HepG2 (cell line): Measurements from ENCODE around the gene DDAH2. TPM values are rescaled to one million over a fixed set of nuclear protein-coding genes. Genes with fewer than 3 reads are reported as not detected.

ENCODE experiments used
- CENPT ChIP-seq: sonication (generic); formaldehyde crosslinking; IDR thresholded peaks from 2 replicates; pipeline ENCODE4 v1.8.0; 2022; ENCODE audit warnings: low read depth, mild to moderate bottlenecking, moderate library complexity, missing genetic modification reagents
- ERF ChIP-seq: IDR thresholded peaks from 2 replicates; pipeline ENCODE4 v1.6.1; 2018; ENCODE audit warnings: missing biosample characterization, missing genetic modification reagents
- ESRRA ChIP-seq: sonication (generic); formaldehyde crosslinking; IDR thresholded peaks from 2 replicates; pipeline ENCODE4 v1.5.1; 2020; ENCODE audit warnings: mild to moderate bottlenecking, low read depth, missing genetic modification reagents
- IKZF4 ChIP-seq: sonication (generic); formaldehyde crosslinking; IDR thresholded peaks from 2 replicates; pipeline ENCODE4 v1.5.1; 2020; ENCODE audit warnings: borderline replicate concordance, mild to moderate bottlenecking, low read depth, missing genetic modification reagents; ENCODE audit errors: not compliant biosample characterization
- LCORL ChIP-seq, 2 experiments: fragments of 450-650 bp in 1 of 2; sonication (generic) in 1 of 2; formaldehyde crosslinking in 1 of 2; IDR thresholded peaks; 2 replicates each; pipeline versions ENCODE4 v1.5.0 to v1.6.1; 2017 to 2020; ENCODE audit warnings: antibody characterized with exemption in 1 of 2, missing genetic modification reagents in 1 of 2
- MED1 ChIP-seq: sonication (generic); formaldehyde crosslinking; IDR thresholded peaks from 2 replicates; pipeline ENCODE4 v1.4.0; 2020; ENCODE audit warnings: missing genetic modification reagents
- MED13 ChIP-seq: sonication (generic); formaldehyde crosslinking; IDR thresholded peaks from 2 replicates; pipeline ENCODE4 v1.5.0; 2020; ENCODE audit warnings: missing genetic modification reagents
- MEF2D ChIP-seq: sonication (generic); formaldehyde crosslinking; IDR thresholded peaks from 2 replicates; pipeline ENCODE4 v1.5.1; 2020; ENCODE audit warnings: mild to moderate bottlenecking, missing genetic modification reagents
- NONO ChIP-seq, 2 experiments: fragments of 450-650 bp in 1 of 2; sonication (generic) in 1 of 2; formaldehyde crosslinking in 1 of 2; IDR thresholded peaks in 1 of 2; conservative IDR thresholded peaks in 1 of 2; 2 replicates each; pipeline versions ENCODE4 v1.6.1 to v1.8.0; 2017 to 2022; ENCODE audit warnings: mild to moderate bottlenecking in 1 of 2, missing genetic modification reagents in 1 of 2, moderate library complexity in 1 of 2
- RBM39 ChIP-seq: fragments of 200-400 bp; formaldehyde crosslinking; IDR thresholded peaks from one replicate; pipeline ENCODE4 v1.6.1; 2018; ENCODE audit warnings: antibody characterized with exemption, mild to moderate bottlenecking, low read depth, low read length; ENCODE audit not compliant: poor library complexity, severe bottlenecking
- TEAD3 ChIP-seq: optimal IDR thresholded peaks from 2 replicates; pipeline ENCODE3; 2016; ENCODE audit warnings: borderline replicate concordance
- TOPORS ChIP-seq: sonication (generic); formaldehyde crosslinking; IDR thresholded peaks from 2 replicates; pipeline ENCODE4 v1.8.0; 2023; ENCODE audit warnings: mild to moderate bottlenecking, missing genetic modification reagents
- ZNF12 ChIP-seq: sonication (generic); formaldehyde crosslinking; IDR thresholded peaks from 2 replicates; pipeline ENCODE4 v1.5.0; 2020; ENCODE audit warnings: missing genetic modification reagents
- ZNF138 ChIP-seq: sonication (generic); formaldehyde crosslinking; IDR thresholded peaks from 2 replicates; pipeline ENCODE4 v1.5.0; 2020; ENCODE audit warnings: mild to moderate bottlenecking, low read depth, missing genetic modification reagents
- ZNF234 ChIP-seq: sonication (generic); formaldehyde crosslinking; conservative IDR thresholded peaks from 2 replicates; pipeline ENCODE4 v1.5.1; 2020; ENCODE audit warnings: mild to moderate bottlenecking, missing genetic modification reagents
- ZNF317 ChIP-seq: sonication (generic); formaldehyde crosslinking; IDR thresholded peaks from 2 replicates; pipeline ENCODE4 v1.5.0; 2020; ENCODE audit warnings: mild to moderate bottlenecking, missing genetic modification reagents
- ZNF350 ChIP-seq: sonication (generic); formaldehyde crosslinking; IDR thresholded peaks from 2 replicates; pipeline ENCODE4 v1.4.0; 2020; ENCODE audit warnings: mild to moderate bottlenecking, low read depth, missing genetic modification reagents, borderline replicate concordance
- ZNF510 ChIP-seq: sonication (generic); formaldehyde crosslinking; IDR thresholded peaks from 2 replicates; pipeline ENCODE4 v1.4.0; 2020; ENCODE audit warnings: low read depth, mild to moderate bottlenecking, missing genetic modification reagents
- ZNF614 ChIP-seq: IDR thresholded peaks from 2 replicates; pipeline ENCODE4 v1.6.1; 2018; ENCODE audit warnings: missing biosample characterization, missing genetic modification reagents, inconsistent platforms, borderline replicate concordance
- ZNF746 ChIP-seq: sonication (generic); formaldehyde crosslinking; IDR thresholded peaks from 2 replicates; pipeline ENCODE4 v1.8.0; 2022; ENCODE audit warnings: mild to moderate bottlenecking, missing genetic modification reagents
- ZNF776 ChIP-seq: sonication (generic); formaldehyde crosslinking; IDR thresholded peaks from 2 replicates; pipeline ENCODE4 v1.4.0; 2020; ENCODE audit warnings: mild to moderate bottlenecking, missing genetic modification reagents
- polyA plus RNA-seq, 8 experiments: library from polyadenylated mRNA; depleted of rRNA in 3 of 8; stranded (reverse) in 7 of 8; unstranded in 1 of 8; fragments of >200 nt; fragmentation: Illumina TruSeq in 4 of 8; extraction: Trizol in 4 of 8; gene quantifications; 2 replicates each; pipeline versions ENCODE4 v1.2.1 to v1.2.3, GENCODE V29; 2011 to 2016; ENCODE audit warnings: low read depth in 4 of 8, missing spikeins in 1 of 8, mixed read lengths in 1 of 8; ENCODE audit not compliant: insufficient read depth in 1 of 8
- total RNA-seq, 5 experiments: library from RNA; depleted of rRNA; stranded (reverse); fragments of >200 nt; fragmentation: Illumina TruSeq; extraction: Trizol; gene quantifications; 2 replicates each; pipeline ENCODE4 v1.2.3, GENCODE V29; 2016; ENCODE audit warnings: low read depth in 1 of 5
- TF ChIP-seq, protein P1 (sequence below): sonication (generic); formaldehyde crosslinking; IDR thresholded peaks from 2 replicates; pipeline ENCODE4 v1.4.0; 2020; ENCODE audit warnings: missing genetic modification reagents
- TF ChIP-seq, protein P2 (sequence below): sonication (generic); formaldehyde crosslinking; conservative IDR thresholded peaks from 2 replicates; pipeline ENCODE4 v1.8.0; 2022; ENCODE audit warnings: low read depth, missing genetic modification reagents
- TF ChIP-seq, protein P3 (sequence below): IDR thresholded peaks from 2 replicates; pipeline ENCODE4 v1.6.1; 2016; ENCODE audit warnings: low read depth

DDAH2 gene
- total and polyA plus RNA-seq, 2 of the 13 experiments (the other 11 are each of a cell fraction or from before 2014, with no cell fraction given) = 16.4 to 21.1 TPM

DNA sequence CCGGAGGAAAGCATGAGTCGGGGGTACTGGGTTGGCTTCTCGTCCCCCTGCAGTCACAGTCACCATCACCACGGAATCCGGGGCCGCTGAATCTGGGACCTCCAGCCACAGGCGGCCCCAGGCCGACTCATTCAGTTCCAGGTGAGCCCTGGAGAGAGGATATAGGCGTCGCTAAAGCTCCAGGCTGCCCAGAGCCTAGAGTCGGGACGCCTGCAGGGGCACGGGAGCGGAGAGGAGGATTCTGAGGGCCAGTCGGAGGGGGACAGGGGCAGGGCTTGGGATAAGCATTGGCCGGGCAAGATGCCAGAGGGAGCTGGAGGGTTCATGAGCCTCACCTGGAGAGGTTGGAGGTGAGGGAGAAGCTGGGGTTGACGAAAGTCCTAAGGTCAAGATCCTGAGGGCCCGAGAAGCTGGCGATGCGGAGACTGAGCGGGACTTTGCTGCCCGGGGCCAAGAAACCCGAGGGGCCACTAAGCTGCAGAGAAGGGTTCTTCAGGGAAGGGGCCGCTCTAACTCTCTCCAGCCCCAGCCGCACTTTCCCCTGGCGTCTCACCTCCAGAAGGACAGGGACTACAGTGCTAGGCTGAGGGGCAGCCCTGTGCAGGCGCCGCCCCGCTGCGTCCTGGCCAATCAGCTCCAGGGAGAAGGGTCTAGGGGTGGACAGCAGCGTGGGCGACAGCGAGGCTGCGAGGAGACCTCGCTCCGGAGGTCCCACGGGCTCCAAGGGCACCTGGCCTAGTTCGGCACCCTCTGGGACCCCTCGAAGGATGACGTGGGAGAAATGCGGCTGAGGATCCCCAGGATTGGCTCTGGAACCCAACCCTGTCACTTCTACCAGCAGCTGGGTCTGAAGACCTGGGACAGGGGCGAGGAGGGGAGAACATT is 37.1 kb upstream of the DDAH2 start (continued):
- peak; percentile 59; the same call in 1 of the 2 replicates for TF ChIP-seq MEF2D (CRISPR knock-in tag)
- peak; percentile 87; the same call in 1 of the 2 replicates for TF ChIP-seq ZNF510
- TF ChIP-seq MED13 (CRISPR knock-in tag) = no peak
- TF ChIP-seq ZNF746 (CRISPR knock-in tag) = no peak
- TF ChIP-seq ZNF138 (CRISPR knock-in tag) = peak; percentile 96; the same call in 1 of the 2 replicates
- peak; percentile 60; the same call in 1 of the 2 replicates for TF ChIP-seq ZNF350 (CRISPR knock-in tag)
- TF ChIP-seq ZNF614 (CRISPR knock-in tag) = peak; percentile 73; the same call in 1 of the 2 replicates
- TF ChIP-seq CENPT (CRISPR knock-in tag) = no peak
- TF ChIP-seq ZNF12 = 0 out of 2 replicates have a peak, but pooled peaks have one; percentile 27
- TF ChIP-seq, protein P1, sequence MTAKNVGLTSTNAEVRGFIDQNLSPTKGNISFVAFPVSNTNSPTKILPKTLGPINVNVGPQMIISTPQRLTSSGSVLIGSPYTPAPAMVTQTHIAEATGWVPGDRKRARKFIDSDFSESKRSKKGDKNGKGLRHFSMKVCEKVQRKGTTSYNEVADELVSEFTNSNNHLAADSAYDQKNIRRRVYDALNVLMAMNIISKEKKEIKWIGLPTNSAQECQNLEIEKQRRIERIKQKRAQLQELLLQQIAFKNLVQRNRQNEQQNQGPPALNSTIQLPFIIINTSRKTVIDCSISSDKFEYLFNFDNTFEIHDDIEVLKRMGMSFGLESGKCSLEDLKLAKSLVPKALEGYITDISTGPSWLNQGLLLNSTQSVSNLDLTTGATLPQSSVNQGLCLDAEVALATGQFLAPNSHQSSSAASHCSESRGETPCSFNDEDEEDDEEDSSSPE (CRISPR knock-in tag) = peak; percentile 53; the same call in 1 of the 2 replicates
- TF ChIP-seq, protein P2, sequence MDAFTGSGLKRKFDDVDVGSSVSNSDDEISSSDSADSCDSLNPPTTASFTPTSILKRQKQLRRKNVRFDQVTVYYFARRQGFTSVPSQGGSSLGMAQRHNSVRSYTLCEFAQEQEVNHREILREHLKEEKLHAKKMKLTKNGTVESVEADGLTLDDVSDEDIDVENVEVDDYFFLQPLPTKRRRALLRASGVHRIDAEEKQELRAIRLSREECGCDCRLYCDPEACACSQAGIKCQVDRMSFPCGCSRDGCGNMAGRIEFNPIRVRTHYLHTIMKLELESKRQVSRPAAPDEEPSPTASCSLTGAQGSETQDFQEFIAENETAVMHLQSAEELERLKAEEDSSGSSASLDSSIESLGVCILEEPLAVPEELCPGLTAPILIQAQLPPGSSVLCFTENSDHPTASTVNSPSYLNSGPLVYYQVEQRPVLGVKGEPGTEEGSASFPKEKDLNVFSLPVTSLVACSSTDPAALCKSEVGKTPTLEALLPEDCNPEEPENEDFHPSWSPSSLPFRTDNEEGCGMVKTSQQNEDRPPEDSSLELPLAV (CRISPR knock-in tag) = no peak
- TF ChIP-seq MED1 (CRISPR knock-in tag) = 0 out of 2 replicates have a peak, but pooled peaks have one; percentile 67
- 0 out of 2 replicates have a peak, but pooled peaks have one; percentile 64 for TF ChIP-seq ZNF776 (CRISPR knock-in tag)
- TF ChIP-seq ZNF317 = peak; percentile 61; the same call in 1 of the 2 replicates
- no peak for TF ChIP-seq NONO (IDR thresholded peaks at IDR 0.05)
- TF ChIP-seq NONO (CRISPR knock-in tag; conservative IDR thresholded peaks at IDR 0.05) = 0 out of 2 replicates have a peak, but pooled peaks have one; percentile 23
- TF ChIP-seq IKZF4 = peak; percentile 85
- peak; percentile 66; the same call in 1 of the 2 replicates for TF ChIP-seq ERF
- TF ChIP-seq ZNF234 (CRISPR knock-in tag) = no peak
- TF ChIP-seq, protein P3, sequence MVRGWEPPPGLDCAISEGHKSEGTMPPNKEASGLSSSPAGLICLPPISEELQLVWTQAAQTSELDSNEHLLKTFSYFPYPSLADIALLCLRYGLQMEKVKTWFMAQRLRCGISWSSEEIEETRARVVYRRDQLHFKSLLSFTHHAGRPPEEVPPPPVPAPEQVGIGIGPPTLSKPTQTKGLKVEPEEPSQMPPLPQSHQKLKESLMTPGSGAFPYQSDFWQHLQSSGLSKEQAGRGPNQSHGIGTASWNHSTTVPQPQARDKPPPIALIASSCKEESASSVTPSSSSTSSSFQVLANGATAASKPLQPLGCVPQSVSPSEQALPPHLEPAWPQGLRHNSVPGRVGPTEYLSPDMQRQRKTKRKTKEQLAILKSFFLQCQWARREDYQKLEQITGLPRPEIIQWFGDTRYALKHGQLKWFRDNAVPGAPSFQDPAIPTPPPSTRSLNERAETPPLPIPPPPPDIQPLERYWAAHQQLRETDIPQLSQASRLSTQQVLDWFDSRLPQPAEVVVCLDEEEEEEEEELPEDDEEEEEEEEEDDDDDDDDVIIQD (CRISPR knock-in tag) = peak; percentile 58
- TF ChIP-seq RBM39 = no peak
- peak; percentile 46; the same call in 1 of the 2 replicates for TF ChIP-seq ESRRA (CRISPR knock-in tag)
- TF ChIP-seq TOPORS (CRISPR knock-in tag) = no peak
- no peak for TF ChIP-seq LCORL (IDR thresholded peaks at IDR 0.05)
- peak; percentile 61 for TF ChIP-seq LCORL (CRISPR knock-in tag; IDR thresholded peaks at IDR 0.05)
- peak; percentile 13 for TF ChIP-seq TEAD3 (CRISPR knock-in tag)
